HepG2 (cell line): ENCODE measurements around the gene RNF8. TPM values are rescaled to one million over a fixed set of nuclear protein-coding genes. Genes with fewer than 3 reads are reported as not detected.

ENCODE experiments used
- polyA plus RNA-seq, 8 experiments: library from polyadenylated mRNA; depleted of rRNA in 3 of 8; stranded (reverse) in 7 of 8; unstranded in 1 of 8; fragments of >200 nt; fragmentation: Illumina TruSeq in 4 of 8; extraction: Trizol in 4 of 8; gene quantifications; 2 replicates each; pipeline versions ENCODE4 v1.2.1 to v1.2.3, GENCODE V29; 2011 to 2016; ENCODE audit warnings: low read depth in 4 of 8, missing spikeins in 1 of 8, mixed read lengths in 1 of 8; ENCODE audit not compliant: insufficient read depth in 1 of 8
- small RNA-seq, 3 experiments: library from RNA; depleted of rRNA; stranded (forward); fragments of <200 nt; gene quantifications; one replicate each; pipeline ENCODE3, GENCODE V24; 2012; ENCODE audit warnings: low read depth in 2 of 3, low replicate concordance in 1 of 3; ENCODE audit not compliant: insufficient read length in 3 of 3, insufficient read depth in 2 of 3
- total RNA-seq, 5 experiments: library from RNA; depleted of rRNA; stranded (reverse); fragments of >200 nt; fragmentation: Illumina TruSeq; extraction: Trizol; gene quantifications; 2 replicates each; pipeline ENCODE4 v1.2.3, GENCODE V29; 2016; ENCODE audit warnings: low read depth in 1 of 5

RNF8 gene
- total and polyA plus RNA-seq, 2 of the 13 experiments (the other 11 are each of a cell fraction or from before 2014, with no cell fraction given), result 21.8 to 47.6 TPM

Small RNA genes within 50 kb of the gene (small RNA-seq; reads per million reads assigned to genes)
- gene RN7SL273P, result 0 reads per million in 3 experiments

Other genes starting within 250 kb of the RNF8 start
- gene PIM1, start 183.8 kb upstream of the RNF8 start, total RNA-seq (2016; rRNA removed; fragmentation: Illumina TruSeq; extraction: Trizol), result 19.1 and 29.4 TPM in 2 replicates
- gene PIM1, start 183.8 kb upstream of the RNF8 start, polyA plus RNA-seq (2011; rRNA removed), result 117 and 149 TPM in 2 replicates
- gene TBC1D22B, start 96.2 kb upstream of the RNF8 start, total RNA-seq (2016; rRNA removed; fragmentation: Illumina TruSeq; extraction: Trizol), result 12.9 and 15.5 TPM in 2 replicates
- gene TBC1D22B, start 96.2 kb upstream of the RNF8 start, polyA plus RNA-seq (2011; rRNA removed), result 8.4 and 9.7 TPM in 2 replicates
- gene TMEM217, start 95.8 kb upstream of the RNF8 start, total RNA-seq (2016; rRNA removed; fragmentation: Illumina TruSeq; extraction: Trizol), result 1.6 and 3.4 TPM in 2 replicates
- gene TMEM217, start 95.8 kb upstream of the RNF8 start, polyA plus RNA-seq (2011; rRNA removed), result 1.8 and 2.3 TPM in 2 replicates
- gene CMTR1, start 79.2 kb downstream of the RNF8 start, total RNA-seq (2016; rRNA removed; fragmentation: Illumina TruSeq; extraction: Trizol), result 33.0 and 55.2 TPM in 2 replicates
- gene CMTR1, start 79.2 kb downstream of the RNF8 start, polyA plus RNA-seq (2011; rRNA removed), result 19.7 and 23.4 TPM in 2 replicates
- 66.8 and 72.4 TPM in 2 replicates for gene CCDC167, start 145.9 kb downstream of the RNF8 start, total RNA-seq (2016; rRNA removed; fragmentation: Illumina TruSeq; extraction: Trizol)
- gene CCDC167, start 145.9 kb downstream of the RNF8 start, polyA plus RNA-seq (2011; rRNA removed), result 44.0 and 48.4 TPM in 2 replicates